Heart right ventricle (tissue), 16 donors: ENCODE data around the gene PAQR6. TPM values are rescaled to one million over a fixed set of nuclear protein-coding genes. Genes with fewer than 3 reads are reported as not detected.

Source experiments
- ATAC-seq, 8 donors: fragments of 200-7000 bp; cut with Tn5 transposase; one replicate each; pipeline ENCODE4 v1.9.1; 2020; ENCODE audit warnings: mild to moderate bottlenecking in 8 of 8, moderate library complexity in 8 of 8, moderate number of reproducible peaks in 1 of 8
- DNase-seq, 2 donors: peaks; one replicate each; pipeline ENCODE4 v3.0.0-alpha.2; 2020
- H3K27ac ChIP-seq, 10 donors: fragments of 200-600 bp; sonication (generic) in 2 of 10; one replicate each; pipeline versions ENCODE4 v1.5.0 to v1.8.0; 2020 to 2022; ENCODE audit warnings: mild to moderate bottlenecking in 3 of 10
- H3K27me3 ChIP-seq, 7 donors: fragments of 200-600 bp; one replicate each; pipeline ENCODE4 v1.8.0; 2021 to 2022; ENCODE audit warnings: mild to moderate bottlenecking in 2 of 7
- H3K36me3 ChIP-seq, 9 donors: fragments of 200-600 bp; sonication (generic) in 1 of 9; one replicate each; pipeline versions ENCODE4 v1.5.0 to v1.8.0; 2020 to 2022; ENCODE audit warnings: mild to moderate bottlenecking in 2 of 9
- H3K4me1 ChIP-seq, 9 donors: fragments of 200-600 bp; sonication (generic) in 1 of 9; one replicate each; pipeline versions ENCODE4 v1.5.0 to v1.8.0; 2020 to 2022; ENCODE audit warnings: mild to moderate bottlenecking in 4 of 9
- H3K4me3 ChIP-seq, 10 donors: fragments of 200-600 bp; sonication (generic) in 2 of 10; one replicate each; pipeline versions ENCODE4 v1.5.0 to v1.8.0; 2020 to 2022; ENCODE audit warnings: mild to moderate bottlenecking in 7 of 10, moderate library complexity in 2 of 10
- H3K9me3 ChIP-seq, 11 donors: fragments of 200-600 bp in 10 of 11; sonication (generic) in 2 of 11; one replicate each; pipeline versions ENCODE4 v1.5.0 to v1.8.0; 2013 to 2022; ENCODE audit warnings: mild to moderate bottlenecking in 2 of 11, control low read depth in 1 of 11, moderate library complexity in 1 of 11
- CTCF ChIP-seq, 9 donors: fragments of 200-600 bp; sonication (generic) in 2 of 9; IDR thresholded peaks; one replicate each; pipeline versions ENCODE4 v1.5.0 to v1.8.0; 2021 to 2022; ENCODE audit warnings: antibody characterized with exemption in 9 of 9, mild to moderate bottlenecking in 5 of 9, moderate library complexity in 1 of 9
- WGBS, 2 donors: extraction: QIAGEN DNeasy Blood & Tissue Kit; methylation state at CpG; one replicate each; pipeline ENCODE4 v1.1.7; 2013; ENCODE audit warnings: inconsistent platforms in 1 of 2; 5-methylcytosine and 5-hydroxymethylcytosine counted together
- intact Hi-C, 10 donors: fragments of 100-400 bp; cut with DNase I; formaldehyde crosslinking; loops; one replicate each; pipeline versions ENCODE4 v1.11.1 to v1.14.2; 2022
- polyA plus RNA-seq, 2 donors: library from polyadenylated mRNA; stranded (reverse); fragments of 200-250 nt; gene quantifications; one replicate each; pipeline ENCODE4 v1.2.3, GENCODE V29; 2013
- total RNA-seq, 10 donors: library from RNA; stranded (reverse); fragmentation: NEBNext Ultra II Directional in 3 of 10; extraction: Animal tissue kit (Norgen Biotek cat#: 25700) in 3 of 10; gene quantifications; one replicate each; pipeline versions ENCODE4 v1.2.1 to v1.2.4, GENCODE V29; 2021 to 2023
- donor health status: Arrhythmogenic right ventricular cardiomyopathy.
- donor health status: ischemic (EF 13 %, LVEDD 7.1; RV severe dilation, severe dysfunction).
- donor health status: healthy with polysubstance abuse.
- donor health status: DM: no; HTN: yes; CAD: no.
- donor health status: DM: no; HTN: no; CAD: no.
- donor health status: ischemic (EF 25% LVEDD 6.9; RV normal size, moderate dysfunction).
- donor health status: ischemic (EF 25% LVEDD 5.7; RV mildly dilated, moderate dysfunction).
- donor health status: healthy.
- donor health status: DM: yes; HTN: yes; CAD: no.
- donor health status: Ischemic cardiomyopathy.
- donor health status: ischemic (EF 35%, LVEDD 5.7; RV mildly dilated, moderate dysfunction).
- donor health status: nonischemic (EF 11% LVEDD 7.7; RV severe dilation, severe dysfunction).
- donor health status: DM: yes; HTN: yes; CAD: no.
- donor health status: PGD.
- donor health status: ischemic (EF 29% LVEDD 5.4; RV normal size, mild dysfunction).
- donor health status: nonischemic (EF 23%, LVEDD 6.1; RV moderate dilation, normal function).

Gene PAQR6
- total and polyA plus RNA-seq, 12 donors: 0.39 to 1.5 (median 0.77) TPM

- peaks cover 3 to 52% (median 31%) of the 10 kb centered on the region in 9 donors for H3K4me1 ChIP-seq
- H3K9me3 ChIP-seq: no peaks in the 10 kb centered on the region
- peaks cover 0 to 43% (median 8%) of the 10 kb centered on the region in 9 donors for H3K36me3 ChIP-seq
- no peak for DNase-seq
- peak overlapping the region in 9 of 10 donors; percentile 92 to 99 (median 97) for H3K27ac ChIP-seq
- WGBS, 2 donors: 84 to 85% methylated on average over 16 of the region's 16 CpGs
- H3K4me3 ChIP-seq: peak overlapping the region in 9 of 10 donors; percentile 51 to 84 (median 67)
- intact Hi-C loops: loop anchor here in 2 of 10 donors (5.0 kb wide), 2 partner anchors 52 to 72 kb away; no protein-coding TSS in a partner anchor
- no peaks in the 10 kb centered on the region for H3K27me3 ChIP-seq
- no peak for ATAC-seq
- no peak for TF ChIP-seq CTCF (IDR thresholded peaks at IDR 0.05)
Observed at GRCh38 chr1:156214024-156214748, 33.7 kb downstream of the PAQR6 start.

GRCh38 chr1:156213644-156213966 lies 34.3 kb downstream of the PAQR6 start:
- Histone ChIP-seq H3K27me3 (no peaks in the 10 kb centered on the region), H3K4me1 (peaks cover 3 to 50% (median 31%) of the 10 kb centered on the region in 9 donors), H3K9me3 (no peaks in the 10 kb centered on the region), H3K4me3 (peak overlapping the region; percentile 51 to 84 (median 66)), H3K27ac (peak overlapping the region; percentile 85 to 99 (median 96)), H3K36me3 (peaks cover 0 to 49% (median 8%) of the 10 kb centered on the region in 9 donors)
- no peak for ATAC-seq
- TF ChIP-seq CTCF (IDR thresholded peaks at IDR 0.05): no peak
- 23 to 24% methylated on average over 11 of the region's 11 CpGs for WGBS, 2 donors
- intact Hi-C loops: loop anchor here in 2 of 10 donors (5.0 kb wide), 2 partner anchors 51 to 71 kb away; no protein-coding TSS in a partner anchor
- no peak for DNase-seq

- H3K27ac ChIP-seq: peak within 1 kb of the TSS; percentile 85 to 99 (median 96)
- H3K9me3 ChIP-seq: no peaks in the 10 kb centered on the region
- peaks cover 3 to 44% (median 27%) of the 10 kb centered on the region in 9 donors for H3K4me1 ChIP-seq
- peak within 1 kb of the TSS; percentile 51 to 84 (median 66) for H3K4me3 ChIP-seq
- WGBS, 2 donors: 0% methylated on average over 61 of the region's 61 CpGs
- intact Hi-C loops: loop anchor here in 2 of 10 donors (5.0 kb wide), 2 partner anchors 51 to 71 kb away; no protein-coding TSS in a partner anchor
- no peaks in the 10 kb centered on the region for H3K27me3 ChIP-seq
- peaks cover 0 to 55% (median 11%) of the 10 kb centered on the region in 9 donors for H3K36me3 ChIP-seq
- no peak for TF ChIP-seq CTCF (IDR thresholded peaks at IDR 0.05)
- ATAC-seq: peak; percentile 97 to 99 (median 99)
- peak; percentile 96 to 98 for DNase-seq
Observed at GRCh38 chr1:156212833-156213643, 34.8 kb downstream of the PAQR6 start, which contains the start of gene PMF1. Gene PMF1 (plus strand): TSS chr1:156213007. CDS start chr1:156213016, 9 bp downstream.

GRCh38 chr1:156212130-156212529 lies 35.7 kb downstream of the PAQR6 start:
- H3K36me3 ChIP-seq: peaks cover 0 to 63% (median 16%) of the 10 kb centered on the region in 9 donors
- intact Hi-C loops: loop anchor here in 2 of 10 donors (5.0 kb wide), 2 partner anchors 50 to 70 kb away; no protein-coding TSS in a partner anchor
- no peaks in the 10 kb centered on the region for H3K27me3 ChIP-seq
- no peak for ATAC-seq
- DNase-seq: no peak
- 82 to 84% methylated on average over 9 of the region's 9 CpGs for WGBS, 2 donors
- peaks cover 3 to 35% (median 18%) of the 10 kb centered on the region in 9 donors for H3K4me1 ChIP-seq
- H3K9me3 ChIP-seq: no peaks in the 10 kb centered on the region
- no peak for TF ChIP-seq CTCF (IDR thresholded peaks at IDR 0.05)
- peak overlapping the region in 9 of 10 donors; percentile 92 to 99 (median 97) for H3K27ac ChIP-seq
- H3K4me3 ChIP-seq: peak overlapping the region in 8 of 10 donors; percentile 52 to 84 (median 67)
